ENCODE measurements around the gene CLSTN2.

Gene CLSTN2

GRCh38 chr3:140545756-140546155 lies 610.8 kb downstream of the CLSTN2 start:
- DNase-seq (ENCODE audit: low read depth in 3 of 3) = no peak

- no peak for DNase-seq (ENCODE audit: low read depth in 3 of 3)
These were observed 611.7 kb downstream of the CLSTN2 start for GRCh38 chr3:140546649-140547048.

GRCh38 chr3:140552403-140552802 lies 617.4 kb downstream of the CLSTN2 start:
- DNase-seq (ENCODE audit: low read depth in 3 of 3) = no peak

GRCh38 chr3:140552898-140553297 lies 617.9 kb downstream of the CLSTN2 start:
- no peak for DNase-seq (ENCODE audit: low read depth in 3 of 3)

- DNase-seq (ENCODE audit: low read depth in 3 of 3) = no peak
These were observed 618.6 kb downstream of the CLSTN2 start for GRCh38 chr3:140553591-140553990.

- DNase-seq (ENCODE audit: low read depth in 3 of 3) = no peak
These were observed 620.7 kb downstream of the CLSTN2 start for GRCh38 chr3:140555666-140556065.

GRCh38 chr3:140557476-140557875 lies 622.5 kb downstream of the CLSTN2 start:
- DNase-seq (ENCODE audit: low read depth in 3 of 3) = no peak

- no peak for DNase-seq (ENCODE audit: low read depth in 3 of 3)
These were observed 624.6 kb downstream of the CLSTN2 start for GRCh38 chr3:140559546-140559945.

GRCh38 chr3:140563206-140563760 lies 628.3 kb downstream of the CLSTN2 start:
- DNase-seq (ENCODE audit: low read depth in 3 of 3) = no peak

- no peak for DNase-seq (ENCODE audit: low read depth in 3 of 3)
These were observed 633.1 kb downstream of the CLSTN2 start for GRCh38 chr3:140568131-140568530.

- DNase-seq (ENCODE audit: low read depth in 3 of 3) = no peak
These were observed 634.0 kb downstream of the CLSTN2 start for GRCh38 chr3:140568842-140569520.

- no peak for DNase-seq (ENCODE audit: low read depth in 3 of 3)
These were observed 635.6 kb downstream of the CLSTN2 start for GRCh38 chr3:140570602-140571001.

- DNase-seq (ENCODE audit: low read depth in 3 of 3) = no peak
These were observed 636.9 kb downstream of the CLSTN2 start for GRCh38 chr3:140571836-140572235.

- DNase-seq (ENCODE audit: low read depth in 3 of 3) = no peak
These were observed 637.3 kb downstream of the CLSTN2 start for GRCh38 chr3:140572334-140572733.

GRCh38 chr3:140573011-140573410 lies 638.0 kb downstream of the CLSTN2 start:
- no peak for DNase-seq (ENCODE audit: low read depth in 3 of 3)

GRCh38 chr3:140574375-140574774 lies 639.4 kb downstream of the CLSTN2 start:
- no peak for DNase-seq (ENCODE audit: low read depth in 3 of 3)

GRCh38 chr3:140576449-140576848 lies 641.5 kb downstream of the CLSTN2 start:
- no peak for DNase-seq (ENCODE audit: low read depth in 3 of 3)

- no peak for DNase-seq (ENCODE audit: low read depth in 3 of 3)
These were observed 642.9 kb downstream of the CLSTN2 start for GRCh38 chr3:140577911-140578310.

- DNase-seq (ENCODE audit: low read depth in 3 of 3) = no peak
These were observed 644.3 kb downstream of the CLSTN2 start for GRCh38 chr3:140579260-140579659.

- no peak for DNase-seq (ENCODE audit: low read depth in 3 of 3)
These were observed 645.8 kb downstream of the CLSTN2 start for GRCh38 chr3:140580746-140581145.

GRCh38 chr3:140584549-140584948 lies 649.6 kb downstream of the CLSTN2 start:
- DNase-seq (ENCODE audit: low read depth in 3 of 3) = no peak

- no peak for DNase-seq (ENCODE audit: low read depth in 3 of 3)
These were observed 650.8 kb downstream of the CLSTN2 start for GRCh38 chr3:140585828-140586227.

- DNase-seq (ENCODE audit: low read depth in 3 of 3) = no peak
These were observed 651.3 kb downstream of the CLSTN2 start for GRCh38 chr3:140586311-140586710.

- DNase-seq (ENCODE audit: low read depth in 3 of 3) = no peak
These were observed 653.6 kb downstream of the CLSTN2 start for GRCh38 chr3:140588558-140588957.

Data from stimulated activated CD4-positive, alpha-beta T cell treated with anti-CD3 and anti-CD28 coated beads, TNF-alpha, amount 100 ng/mL, for 48 hours (primary cell).